CD1c-positive myeloid dendritic cell (primary cell): ENCODE data around the gene DDX10.

Experiments
- DNase-seq: peaks from one replicate; pipeline ENCODE4 v3.0.0-alpha.2; 2016; ENCODE audit errors: extremely low spot score

DDX10 gene

DNA sequence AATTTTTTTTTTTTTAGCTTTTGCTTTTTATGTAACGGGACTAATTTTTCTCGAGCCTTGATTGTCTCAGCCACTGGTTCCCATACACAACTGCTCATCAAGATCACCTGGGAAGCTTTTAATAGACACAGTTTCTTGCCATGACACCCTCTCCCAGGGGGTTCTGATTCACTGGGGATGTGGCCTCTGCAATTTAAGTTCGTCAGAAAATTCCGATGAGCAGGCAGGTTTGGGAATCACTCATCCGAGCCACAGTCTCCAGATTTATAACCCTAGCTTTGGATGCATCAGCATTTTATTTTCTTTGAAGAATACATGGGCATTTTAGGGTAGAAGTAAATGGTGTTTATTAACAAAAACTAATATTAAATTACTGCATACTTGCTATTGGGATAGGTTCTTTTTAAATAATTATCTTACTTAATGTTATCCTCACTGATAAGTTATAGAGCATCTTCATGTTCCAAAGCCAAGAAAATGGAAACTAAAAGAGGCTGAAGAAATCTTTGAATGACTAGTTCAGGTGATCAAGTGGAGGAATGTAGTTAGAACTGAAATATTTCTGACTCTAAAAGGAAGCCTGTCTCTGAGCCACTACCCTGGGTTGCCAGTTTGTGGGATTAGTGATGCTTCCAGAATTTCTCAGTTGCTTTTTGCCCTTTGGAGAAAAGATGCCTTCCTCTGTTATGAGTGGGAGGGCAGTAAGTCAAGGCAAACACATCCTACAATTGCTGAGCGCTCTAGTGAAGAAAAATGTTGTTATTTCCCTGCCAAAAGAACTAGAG lies 319.0 kb downstream of the DDX10 start:
- DNase-seq, result no peak

DNA sequence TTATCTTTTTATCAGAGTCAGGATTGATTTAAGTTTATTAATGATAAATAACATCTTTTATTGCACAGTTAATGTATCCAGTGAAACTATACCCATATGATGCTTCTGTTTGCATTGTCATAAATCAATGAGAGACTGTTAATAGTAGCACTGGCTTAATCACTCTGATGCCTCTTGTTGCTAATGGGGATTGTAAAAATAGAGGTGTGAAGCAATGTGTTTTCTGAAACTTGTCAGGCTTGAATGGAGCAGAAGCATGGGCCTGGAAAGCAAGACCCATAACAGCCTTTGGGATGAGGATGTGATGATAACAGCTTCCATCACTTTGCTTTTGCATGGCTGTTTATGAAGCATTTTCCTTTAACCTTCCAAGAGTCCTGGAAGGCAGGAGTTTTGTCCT lies 319.7 kb downstream of the DDX10 start:
- no peak for DNase-seq

- no peak for DNase-seq
Measured at GRCh38 chr11:108985236-108985944, 320.5 kb downstream of the DDX10 start.

- DNase-seq, result no peak
Measured at GRCh38 chr11:108985945-108986279, 321.0 kb downstream of the DDX10 start.
